NCI-H2107 (cell line): ENCODE measurements around the gene ST8SIA5.

Source experiments
- DNase-seq: peaks from one replicate; lab custom pipeline; 2025; lab: John Stamatoyannopoulos, UW

Gene ST8SIA5

DNA sequence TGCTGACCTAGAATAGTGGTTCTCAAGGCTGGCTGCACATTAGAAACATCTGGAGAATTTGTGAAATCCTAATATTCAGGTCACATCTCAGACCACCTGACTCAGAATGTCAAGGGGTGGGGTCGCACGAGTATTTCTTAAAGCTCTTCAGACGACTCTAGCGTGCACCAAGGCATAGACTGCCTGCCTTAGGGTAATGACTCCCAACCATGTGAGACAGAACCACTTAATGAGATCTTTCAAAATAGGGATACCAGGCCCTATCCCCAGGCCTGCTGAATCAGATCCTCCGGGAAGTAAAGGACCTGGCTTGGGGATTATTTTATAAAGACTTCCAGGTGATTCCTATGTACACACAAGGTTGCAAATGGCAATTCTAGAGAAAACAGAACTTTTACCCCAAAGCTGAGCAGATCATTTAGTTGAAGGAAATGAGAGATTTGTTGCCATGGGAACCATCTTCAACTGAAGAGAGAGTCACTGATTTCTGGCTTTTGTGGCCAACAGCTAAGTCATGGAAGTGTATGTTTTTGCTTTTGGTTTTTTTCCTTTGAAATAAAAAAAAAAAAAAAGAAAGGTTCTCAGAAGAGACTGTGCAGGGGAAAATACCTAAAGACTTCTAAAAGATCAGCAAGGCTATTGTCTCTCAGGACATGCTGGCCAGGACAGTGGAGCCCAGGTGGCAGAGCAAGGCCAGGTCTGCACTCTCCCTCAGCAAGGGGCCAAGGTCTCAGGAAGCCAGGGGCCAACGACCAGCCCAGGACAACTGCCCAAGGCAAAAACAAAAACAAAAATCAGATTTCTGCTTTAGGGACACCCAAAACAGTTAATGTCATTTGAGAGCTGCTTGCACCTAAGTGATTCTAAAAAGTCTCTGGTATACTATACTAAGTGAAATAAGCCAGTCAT, 84.5 kb downstream of the ST8SIA5 start:
- DNase-seq = no peak

DNA sequence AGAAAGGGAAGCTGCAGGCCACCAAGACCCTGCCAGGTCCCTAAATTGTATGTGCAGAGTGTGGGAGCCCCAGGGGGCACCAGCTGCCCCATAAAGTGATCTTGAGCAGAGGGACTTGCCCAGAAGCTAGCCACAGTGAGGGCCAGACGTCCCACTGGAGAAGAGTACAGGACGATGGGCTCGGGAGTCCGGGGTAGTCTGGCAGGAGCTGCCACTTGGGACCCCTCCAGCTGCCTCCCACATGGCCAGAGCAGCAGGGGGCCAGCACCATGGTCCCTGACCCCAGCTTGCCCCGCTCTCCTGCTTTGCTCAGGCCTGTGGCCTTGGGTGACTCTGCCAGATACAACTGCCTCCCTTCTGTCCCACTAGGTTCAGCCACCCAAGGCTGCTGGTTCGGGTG, 88.2 kb downstream of the ST8SIA5 start:
- no peak for DNase-seq

DNA sequence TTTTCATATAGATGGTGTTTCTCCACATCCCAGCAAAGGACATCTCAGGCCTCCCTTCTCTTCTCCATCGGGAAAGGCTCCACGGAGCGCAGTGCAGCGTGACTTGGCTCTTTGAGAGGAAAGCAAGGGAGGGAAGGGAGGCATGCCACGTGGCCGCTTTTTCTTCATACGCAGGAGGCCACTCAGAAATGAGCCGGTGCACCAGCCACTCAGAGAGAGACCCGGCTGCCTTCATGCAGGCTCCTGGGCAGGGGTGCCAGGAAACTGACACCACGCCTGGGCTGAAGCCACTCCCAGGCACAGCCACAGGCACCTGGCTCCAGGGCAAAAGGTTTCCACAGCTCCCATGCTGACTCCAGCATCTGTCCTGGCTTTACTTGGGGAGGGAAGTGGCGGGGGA, 88.7 kb downstream of the ST8SIA5 start:
- no peak for DNase-seq

DNA sequence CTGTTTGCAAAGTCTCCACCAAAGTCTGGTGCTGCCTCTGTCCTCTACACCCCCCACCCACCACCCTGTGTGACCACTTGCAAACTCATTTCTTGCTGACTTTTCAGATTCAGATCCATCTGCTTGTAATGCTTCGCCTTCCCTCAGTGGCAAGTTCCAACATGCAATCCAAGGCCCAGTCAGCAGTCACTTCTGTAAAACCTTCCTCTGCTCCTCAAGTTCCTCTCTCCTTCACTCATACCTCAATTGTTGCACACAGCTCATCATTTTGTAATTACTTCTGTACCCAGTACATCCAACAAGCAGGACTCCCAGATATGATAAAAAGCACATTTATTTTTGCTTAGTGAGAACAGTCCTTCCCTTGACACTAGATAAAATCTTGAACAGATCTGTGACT, 93.3 kb downstream of the ST8SIA5 start:
- no peak for DNase-seq

DNA sequence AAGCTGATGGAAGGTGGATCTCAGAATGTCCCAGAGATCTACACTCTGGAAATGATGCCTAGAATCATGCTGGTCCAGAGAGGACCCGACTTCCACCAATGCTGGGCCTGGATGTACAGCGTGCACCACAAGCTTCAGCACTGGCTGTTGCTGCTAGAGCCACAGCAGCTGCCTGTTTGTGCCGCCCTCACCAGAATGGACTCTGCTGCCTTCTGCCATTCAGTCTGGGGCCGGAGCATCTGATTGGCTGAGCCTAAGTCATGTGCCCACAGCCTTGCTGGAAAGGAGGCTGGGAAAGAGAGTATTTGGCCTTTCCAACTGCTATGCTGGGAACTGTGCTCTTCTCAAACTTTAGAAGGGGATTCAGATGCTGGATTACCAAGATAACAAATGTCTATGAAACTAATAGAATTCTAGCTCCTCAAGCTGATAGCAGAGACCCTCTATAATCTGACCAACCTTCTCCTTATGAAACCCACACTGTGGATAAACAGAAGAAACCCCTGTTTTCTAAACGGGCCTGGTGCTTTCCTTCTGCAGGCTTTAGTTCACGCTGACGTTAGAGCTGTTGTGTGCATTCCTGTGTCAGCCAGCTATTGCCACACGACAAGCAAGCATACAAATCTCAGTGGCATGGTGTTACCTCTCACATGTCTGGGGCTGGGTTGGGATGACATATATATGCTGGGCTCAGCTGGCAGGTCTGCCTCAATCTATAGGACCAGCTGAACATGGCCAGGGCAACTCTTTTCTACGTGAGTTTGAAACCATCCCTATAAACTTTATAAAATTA, 95.7 kb downstream of the ST8SIA5 start:
- DNase-seq = no peak

DNA sequence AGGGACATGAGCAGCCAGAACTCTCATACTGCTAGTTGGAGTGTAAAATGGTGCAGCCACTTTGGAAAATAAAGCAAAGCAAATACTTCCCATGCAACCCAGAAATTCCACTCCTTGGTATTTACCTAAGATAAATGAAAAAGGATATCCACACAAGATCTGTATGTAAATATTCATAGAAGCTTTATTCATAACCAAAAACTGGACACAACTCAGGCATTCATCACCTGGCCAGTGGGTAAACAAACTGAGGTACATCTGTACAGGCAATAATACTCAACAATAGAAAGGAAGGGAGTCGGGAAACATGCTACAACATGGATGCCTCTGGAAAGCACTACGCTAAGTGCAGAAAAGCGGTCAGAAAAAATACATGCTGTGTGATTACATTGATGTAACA, 97.4 kb downstream of the ST8SIA5 start:
- DNase-seq = no peak

DNA sequence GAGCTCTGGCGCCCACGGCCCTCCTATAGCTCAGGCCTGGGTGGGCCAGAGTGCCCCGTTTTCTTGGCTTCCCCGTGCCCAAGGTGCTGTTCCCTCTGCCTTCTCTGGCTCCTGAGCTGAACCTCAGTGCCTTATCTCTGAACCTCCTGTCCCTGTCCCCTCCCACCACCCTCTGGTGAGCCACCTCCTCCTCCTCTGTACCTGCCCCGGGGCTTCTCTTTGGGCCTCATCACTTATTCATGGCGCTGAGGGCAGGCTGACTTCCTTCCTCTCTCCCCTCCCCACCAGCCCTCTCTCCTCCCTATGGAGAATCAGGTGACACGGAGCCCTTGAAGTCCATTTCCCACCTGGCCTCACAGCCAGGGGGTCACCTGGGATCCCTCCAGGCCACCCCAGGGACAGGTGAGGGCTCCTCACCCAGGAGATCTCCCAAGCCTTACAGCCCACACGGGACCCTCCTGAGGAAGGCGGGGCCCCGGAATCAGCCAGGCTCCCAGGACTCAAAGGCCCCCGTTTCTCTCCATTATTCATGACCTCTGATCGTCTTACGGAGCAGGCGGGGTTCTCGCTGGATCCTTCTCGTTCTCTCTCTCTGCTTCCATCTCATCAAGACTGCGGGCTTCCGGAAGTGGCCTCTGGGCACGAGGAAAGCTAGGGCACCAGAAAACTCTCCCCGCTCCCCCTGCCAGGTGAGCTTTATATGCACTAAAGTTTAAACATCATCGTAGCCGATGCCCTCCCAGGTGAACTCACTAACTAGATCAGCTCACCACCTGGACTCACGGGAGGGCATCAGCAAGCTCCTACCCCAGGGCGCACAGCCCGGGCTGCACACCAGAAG, 99.5 kb downstream of the ST8SIA5 start, which contains the start of gene LOXHD1:
Gene LOXHD1, minus strand, starts transcription at position 106 of the 841 bp plus-strand sequence. CDS start 187 bp downstream, outside the sequence.
- no peak for DNase-seq

DNA sequence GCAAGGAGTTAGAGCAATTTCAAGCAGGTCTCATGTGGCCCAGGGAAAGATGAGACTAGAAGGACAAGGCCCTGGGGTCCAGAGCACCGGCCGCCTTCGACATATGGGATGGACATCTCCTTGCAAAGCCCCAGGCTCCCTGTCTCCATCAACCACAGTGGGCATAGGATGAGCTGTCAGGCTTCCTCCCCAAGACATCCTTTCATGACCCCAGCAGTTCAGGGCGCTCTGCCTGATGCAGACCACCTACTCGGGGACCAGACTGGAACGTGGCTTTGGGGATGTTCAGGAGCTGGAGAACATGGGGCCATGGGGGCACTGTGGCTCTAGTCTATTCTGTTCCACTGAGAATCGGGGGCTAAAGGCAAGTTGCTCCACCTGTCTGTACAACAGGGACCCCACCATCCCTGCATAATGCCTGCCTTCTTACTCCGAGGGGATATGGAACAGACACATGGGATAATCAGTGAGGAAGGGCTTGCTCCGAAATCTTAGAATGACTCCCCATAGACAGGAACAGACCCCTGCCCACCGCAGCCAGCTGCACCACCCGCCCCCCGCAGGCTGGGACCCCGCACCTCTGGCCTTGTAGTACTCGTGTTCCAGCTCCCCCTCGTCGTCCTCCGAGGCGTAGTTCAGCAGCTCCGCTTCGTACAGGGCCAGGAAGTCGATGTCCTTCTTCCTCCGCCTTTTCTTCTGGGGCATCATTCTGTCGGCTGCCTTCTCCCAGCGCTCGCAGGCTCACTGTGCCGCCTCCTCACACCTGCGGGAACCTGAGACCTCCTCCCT, 100.3 kb downstream of the ST8SIA5 start:
- DNase-seq = no peak

DNA sequence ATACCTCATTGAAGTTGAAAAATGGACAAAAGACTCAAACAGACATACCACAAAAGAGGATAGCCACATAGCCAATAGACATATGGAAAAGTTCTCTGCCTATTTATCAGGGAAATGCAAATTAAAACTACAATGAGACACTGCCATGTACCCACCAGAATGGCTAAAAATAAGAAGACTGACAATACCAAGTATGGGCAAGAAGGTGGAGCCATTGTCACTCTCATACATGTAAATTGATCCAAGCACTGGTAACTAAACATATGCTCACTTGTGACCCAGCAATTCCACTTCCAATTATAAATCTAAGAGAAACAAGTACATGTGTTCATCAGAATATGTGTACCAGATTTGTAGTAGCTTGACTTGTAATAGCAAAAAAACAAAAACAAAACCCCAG, 104.5 kb downstream of the ST8SIA5 start:
- no peak for DNase-seq

DNA sequence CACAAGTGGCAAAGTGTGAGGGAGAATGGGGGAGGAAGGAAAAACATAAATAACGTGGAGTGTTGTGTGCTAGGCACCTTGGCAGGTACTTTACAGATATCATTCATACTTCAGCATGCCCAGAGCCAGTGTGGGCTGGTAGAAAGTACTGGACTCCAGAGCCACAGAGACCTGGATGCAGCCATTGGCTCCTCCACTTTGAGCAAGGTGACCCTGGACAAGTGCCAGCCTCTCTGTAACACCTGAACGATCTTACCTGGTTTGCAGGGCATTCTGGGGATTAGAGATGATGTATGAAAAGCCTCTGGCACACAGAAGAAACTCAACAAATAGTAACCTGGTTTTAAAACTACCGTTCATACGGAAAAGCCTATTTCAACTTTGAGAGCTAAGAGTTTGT, 106.2 kb downstream of the ST8SIA5 start:
- no peak for DNase-seq

DNA sequence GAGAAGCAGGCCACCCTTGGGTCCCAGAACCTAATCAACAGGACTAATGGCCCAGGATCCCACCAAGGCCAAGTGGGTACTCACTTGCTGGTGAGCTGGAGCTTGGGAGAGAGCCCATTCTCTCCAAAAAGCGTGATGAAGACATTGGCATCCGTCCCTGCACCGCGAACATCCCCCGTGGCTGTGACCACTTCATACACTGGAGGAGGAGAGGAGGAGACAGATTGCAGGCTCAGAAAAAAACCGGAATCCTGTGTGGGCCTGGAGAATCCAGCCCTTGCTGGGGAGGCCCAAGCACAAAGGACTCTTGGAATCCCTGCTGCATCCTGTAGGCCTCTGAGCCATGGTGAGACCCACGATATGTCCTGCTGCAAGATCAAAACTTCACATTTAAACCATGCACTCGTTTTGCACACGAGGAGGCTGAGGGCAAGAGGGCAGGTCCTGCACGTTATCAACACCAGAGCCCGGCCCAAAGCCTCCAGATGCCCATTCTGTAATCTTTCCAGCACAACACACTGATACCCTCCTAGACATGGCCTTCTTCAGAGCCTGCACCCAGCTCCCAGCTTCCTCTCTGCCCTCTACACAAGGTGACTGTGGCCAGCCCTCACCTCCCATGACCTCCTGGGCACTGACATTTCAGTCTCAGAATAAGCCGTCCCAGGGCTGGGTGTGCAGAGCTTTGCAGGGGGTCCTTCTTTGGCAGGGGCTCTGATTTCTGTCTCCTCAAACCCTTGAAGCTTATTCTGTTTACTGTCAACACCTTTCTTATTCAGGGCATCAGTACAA, 107.6 kb downstream of the ST8SIA5 start:
- no peak for DNase-seq

DNA sequence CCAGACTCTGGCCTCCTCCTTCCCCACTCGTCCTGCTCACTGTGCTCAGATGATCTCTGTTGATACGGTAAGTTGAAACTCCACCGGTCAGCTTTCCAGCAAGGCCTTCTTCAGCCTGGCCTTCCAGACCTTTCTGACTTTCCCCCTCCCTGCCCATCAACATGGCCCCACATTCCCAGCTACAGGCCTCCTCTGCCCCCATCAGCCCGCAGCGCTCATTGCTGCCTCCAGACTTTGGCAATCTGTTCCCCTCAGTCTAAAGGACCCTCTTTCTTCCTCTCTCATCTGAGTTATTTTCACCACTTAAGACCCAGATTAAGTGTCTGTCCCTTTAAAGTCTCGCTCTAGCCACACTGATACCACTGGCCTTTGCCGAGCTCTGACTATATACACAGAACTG, 110.4 kb downstream of the ST8SIA5 start:
- DNase-seq = no peak

DNA sequence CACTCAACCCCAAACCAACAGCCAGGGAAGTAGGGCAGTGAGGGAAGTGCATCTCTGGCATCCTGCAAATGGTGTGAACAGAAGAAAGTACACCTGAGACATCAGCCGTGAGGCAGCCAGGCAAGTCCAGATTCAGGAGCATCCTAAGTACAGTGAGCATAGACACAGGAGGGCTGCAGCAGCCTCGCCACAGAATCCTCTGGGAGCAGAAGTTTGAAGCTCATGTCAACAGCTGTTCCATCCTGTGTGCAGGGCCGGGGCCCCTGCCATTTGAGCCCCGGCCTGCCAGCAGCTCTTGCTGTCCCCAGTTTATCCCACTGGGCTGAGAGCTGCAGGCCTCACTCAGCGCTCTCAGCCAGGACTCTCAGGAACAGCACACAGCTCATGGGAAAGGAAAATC, 114.3 kb downstream of the ST8SIA5 start:
- no peak for DNase-seq

DNA sequence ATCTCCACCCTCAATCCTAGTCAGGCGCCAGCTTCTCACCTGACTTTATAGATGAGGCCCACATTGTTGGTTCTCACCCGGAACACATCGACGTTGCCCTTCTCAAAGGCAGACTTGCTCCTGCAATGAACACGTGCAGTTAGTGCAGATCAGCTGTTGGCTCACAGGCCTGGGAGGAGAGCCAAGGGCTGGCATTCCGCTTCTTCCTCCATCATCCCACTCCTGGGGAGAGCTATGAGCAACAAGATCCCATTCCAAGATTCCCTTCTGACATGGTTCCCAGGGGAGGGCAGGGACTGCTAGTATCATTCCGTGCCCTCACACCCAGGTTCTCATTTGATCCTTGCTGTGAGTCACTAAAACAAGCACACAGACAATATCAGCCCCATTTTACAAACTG, 114.9 kb downstream of the ST8SIA5 start:
- DNase-seq = no peak

DNA sequence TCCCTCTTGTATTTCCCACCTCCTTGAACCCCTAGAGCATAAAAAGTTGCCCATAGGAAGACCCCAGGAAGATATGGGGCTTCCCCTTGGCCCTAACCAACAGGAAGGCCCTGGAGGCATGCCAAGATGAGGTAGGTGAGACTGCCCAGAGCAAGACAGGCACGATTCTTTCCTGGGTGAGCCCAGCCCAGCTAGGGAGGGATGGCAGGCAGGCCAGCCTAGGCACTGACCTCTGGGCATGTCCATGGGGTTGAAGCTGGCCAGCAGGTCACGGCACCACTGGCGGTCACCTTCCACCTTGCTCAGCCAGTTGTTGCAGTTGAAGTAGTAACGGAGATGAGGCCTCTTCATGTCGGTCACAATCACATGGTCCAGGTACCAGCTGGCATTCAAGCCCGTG, 117.5 kb downstream of the ST8SIA5 start:
- no peak for DNase-seq

DNA sequence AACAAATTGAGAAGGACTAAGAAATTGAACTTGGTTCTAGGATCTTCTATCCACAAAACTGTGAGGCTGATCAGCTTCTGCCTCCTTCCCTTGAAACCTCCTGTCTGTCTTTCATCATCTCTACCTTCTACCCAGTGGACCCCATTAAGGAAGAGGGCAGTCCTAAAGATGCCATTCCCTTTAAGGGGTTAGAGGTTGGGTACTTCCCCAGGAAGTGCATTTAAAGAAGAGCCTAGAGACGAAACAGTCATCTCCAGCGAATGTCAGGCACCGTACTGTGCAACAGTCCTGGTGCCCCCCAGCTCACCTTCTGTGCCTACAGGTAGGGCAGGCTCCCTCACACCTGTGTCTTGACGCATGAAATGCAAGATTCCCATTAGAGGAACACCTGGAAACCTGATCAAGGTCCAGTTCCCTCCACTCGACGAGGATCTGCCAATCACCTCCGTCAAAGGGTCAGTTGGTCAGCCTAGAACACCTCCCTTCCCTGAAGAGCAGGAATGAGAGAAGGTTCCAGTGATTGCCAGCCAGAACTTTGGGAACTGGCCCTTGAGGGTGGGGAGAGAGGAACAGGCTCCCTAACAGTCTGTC, 120.7 kb downstream of the ST8SIA5 start:
- no peak for DNase-seq

DNA sequence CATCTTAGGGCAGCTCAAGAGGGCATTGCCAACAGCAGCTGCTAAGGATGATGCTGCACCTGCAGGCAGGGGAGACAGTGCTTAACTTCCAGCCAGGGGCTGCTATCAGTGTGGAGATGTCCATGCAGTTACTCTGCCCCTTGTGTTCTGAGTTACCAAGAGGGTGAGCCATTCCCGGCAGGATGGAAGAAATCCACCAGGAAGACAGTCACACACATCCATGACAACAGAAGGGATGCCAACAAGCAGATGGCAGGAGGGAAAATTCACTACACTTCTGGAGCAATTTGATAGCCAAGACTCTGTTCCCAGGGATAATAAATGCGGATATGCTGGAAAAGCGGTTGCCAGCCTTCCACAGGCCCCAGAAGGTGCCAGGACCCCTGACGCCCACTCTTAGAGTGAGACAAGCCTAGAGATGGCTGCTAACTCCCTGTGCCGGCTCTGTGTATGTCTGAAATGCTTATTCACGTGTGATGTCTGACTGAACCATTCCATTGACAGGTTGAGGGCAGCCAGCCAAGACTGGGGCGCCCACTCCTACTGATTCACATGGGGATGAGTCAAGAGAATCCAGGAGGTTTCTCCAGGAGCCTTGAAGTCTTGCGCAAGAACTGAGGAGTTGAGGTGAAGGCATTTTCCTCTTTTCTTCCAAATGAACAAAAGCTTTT, 124.3 kb downstream of the ST8SIA5 start:
- no peak for DNase-seq

DNA sequence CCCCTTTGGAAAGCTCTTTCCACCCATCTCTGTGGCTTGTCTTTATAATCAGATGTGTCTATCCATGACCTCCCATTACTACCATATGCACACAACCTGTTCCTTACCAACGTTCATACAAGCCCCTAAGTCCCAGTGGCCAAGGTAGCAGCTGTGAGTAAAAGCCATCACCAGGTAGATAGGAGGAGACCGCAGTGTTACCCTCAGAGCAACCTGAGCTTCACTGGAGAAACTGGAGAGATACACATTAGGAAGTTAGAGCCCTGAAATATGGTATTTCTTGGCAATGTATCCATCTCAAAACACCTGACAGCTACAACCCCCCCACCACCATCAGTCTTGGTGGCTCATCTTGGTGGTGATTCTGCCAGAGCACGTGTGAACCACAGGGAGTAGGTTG, 125.9 kb downstream of the ST8SIA5 start:
- no peak for DNase-seq

DNA sequence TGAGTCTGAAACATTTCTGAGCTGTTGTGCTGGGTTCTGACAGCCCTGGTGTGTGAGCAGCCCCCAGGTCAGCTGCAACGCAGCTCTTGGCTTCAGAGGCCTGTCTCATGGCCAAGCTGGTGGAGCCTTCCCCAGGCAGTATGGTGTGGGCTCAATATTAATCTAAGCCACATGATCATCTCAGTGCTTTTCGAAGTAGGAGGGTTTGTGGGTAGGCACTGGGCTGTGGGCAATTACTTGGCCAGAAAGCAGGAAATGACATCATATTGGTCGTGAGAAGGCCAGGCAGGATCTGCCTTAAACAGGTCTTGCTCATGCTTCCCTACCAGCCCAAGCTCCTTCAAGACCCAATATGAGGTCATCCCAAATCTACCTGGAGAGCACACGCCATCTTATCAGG, 126.7 kb downstream of the ST8SIA5 start:
- no peak for DNase-seq

DNA sequence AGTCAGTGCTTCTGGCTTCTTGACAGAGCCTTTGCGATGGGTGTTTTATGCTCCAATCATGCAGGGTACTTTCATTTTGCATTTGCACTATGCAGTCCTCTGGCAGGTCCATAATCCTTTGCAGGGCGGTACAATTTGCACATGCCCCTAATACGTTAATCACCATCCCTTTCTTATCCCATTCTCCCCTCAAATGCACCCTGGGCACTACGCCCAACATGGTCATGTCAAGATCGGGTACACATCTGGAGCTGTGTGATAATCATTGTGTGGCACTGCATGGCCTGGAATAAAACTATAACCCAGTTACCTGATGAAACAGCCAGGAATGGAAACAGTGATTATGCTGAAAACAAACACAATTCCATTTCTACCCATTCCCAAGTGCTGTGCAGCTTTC, 127.5 kb downstream of the ST8SIA5 start:
- no peak for DNase-seq
